Measurements from ENCODE around the gene RPGR. TPM values are rescaled to one million over a fixed set of nuclear protein-coding genes. Genes with fewer than 3 reads are reported as not detected.

Gene RPGR
- total RNA-seq, 2 experiments from 2014 or later = 12.4 to 18.2 TPM

- peaks cover 8% of the 10 kb centered on the region for H3K4me1 ChIP-seq (ENCODE audit: insufficient read depth, low read length, poor library complexity, severe bottlenecking)
- ChIA-PET CTCF (ENCODE audit: unreplicated experiment) (no interaction called here), POLR2A (no interaction called here)
- no peaks in the 10 kb centered on the region for H3K9me3 ChIP-seq (ENCODE audit: low read length)
- H3K9me2 ChIP-seq (ENCODE audit: insufficient read depth, low read length) = no peaks in the 10 kb centered on the region
- H3K27ac ChIP-seq (ENCODE audit: low read depth, low read length, poor library complexity, severe bottlenecking) = no peak overlapping the region
- no peak for TF ChIP-seq EZH2phosphoT487 (IDR thresholded peaks at IDR 0.05; ENCODE audit: borderline replicate concordance, low read depth, low read length)
- TF ChIP-seq, protein P1, sequence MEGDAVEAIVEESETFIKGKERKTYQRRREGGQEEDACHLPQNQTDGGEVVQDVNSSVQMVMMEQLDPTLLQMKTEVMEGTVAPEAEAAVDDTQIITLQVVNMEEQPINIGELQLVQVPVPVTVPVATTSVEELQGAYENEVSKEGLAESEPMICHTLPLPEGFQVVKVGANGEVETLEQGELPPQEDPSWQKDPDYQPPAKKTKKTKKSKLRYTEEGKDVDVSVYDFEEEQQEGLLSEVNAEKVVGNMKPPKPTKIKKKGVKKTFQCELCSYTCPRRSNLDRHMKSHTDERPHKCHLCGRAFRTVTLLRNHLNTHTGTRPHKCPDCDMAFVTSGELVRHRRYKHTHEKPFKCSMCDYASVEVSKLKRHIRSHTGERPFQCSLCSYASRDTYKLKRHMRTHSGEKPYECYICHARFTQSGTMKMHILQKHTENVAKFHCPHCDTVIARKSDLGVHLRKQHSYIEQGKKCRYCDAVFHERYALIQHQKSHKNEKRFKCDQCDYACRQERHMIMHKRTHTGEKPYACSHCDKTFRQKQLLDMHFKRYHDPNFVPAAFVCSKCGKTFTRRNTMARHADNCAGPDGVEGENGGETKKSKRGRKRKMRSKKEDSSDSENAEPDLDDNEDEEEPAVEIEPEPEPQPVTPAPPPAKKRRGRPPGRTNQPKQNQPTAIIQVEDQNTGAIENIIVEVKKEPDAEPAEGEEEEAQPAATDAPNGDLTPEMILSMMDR (conservative IDR thresholded peaks at IDR 0.05; ENCODE audit: low read length) = no peak
- intact Hi-C loops (cut with micrococcal nuclease; ENCODE audit: unreplicated experiment) = no loop called here
- no peaks in the 10 kb centered on the region for H3K36me3 ChIP-seq (ENCODE audit: insufficient read depth, low read length)
- no peak overlapping the region for H3K4me3 ChIP-seq (ENCODE audit: low read depth, low read length, poor library complexity, severe bottlenecking)
- H4K20me1 ChIP-seq (ENCODE audit: insufficient read depth, low read length) = no peaks in the 10 kb centered on the region
- H3K79me2 ChIP-seq (ENCODE audit: insufficient read depth, low read depth, low read length) = no peaks in the 10 kb centered on the region
- no TSS peak for BruUV-seq (replicated peaks)
- H3K4me2 ChIP-seq (ENCODE audit: low read length) = no peak overlapping the region
- DNase-seq (ENCODE audit: low spot score) = no peak
- H2AFZ ChIP-seq (ENCODE audit: low read length) = no peak overlapping the region
These were observed 105.8 kb downstream of the RPGR start for GRCh38 chrX:38221391-38221929.

- Histone ChIP-seq H3K9me2 (ENCODE audit: insufficient read depth, low read length) (no peaks in the 10 kb centered on the region), H3K27ac (ENCODE audit: low read depth, low read length, poor library complexity, severe bottlenecking) (no peak within 1 kb of the TSS), H2AFZ (ENCODE audit: low read length) (no peak within 1 kb of the TSS), H3K9me3 (ENCODE audit: low read length) (no peaks in the 10 kb centered on the region), H3K4me1 (ENCODE audit: insufficient read depth, low read length, poor library complexity, severe bottlenecking) (peaks cover 9% of the 10 kb centered on the region), H3K79me2 (ENCODE audit: insufficient read depth, low read depth, low read length) (no peaks in the 10 kb centered on the region), H4K20me1 (ENCODE audit: insufficient read depth, low read length) (no peaks in the 10 kb centered on the region), H3K4me2 (ENCODE audit: low read length) (no peak within 1 kb of the TSS), H3K36me3 (ENCODE audit: insufficient read depth, low read length) (no peaks in the 10 kb centered on the region), H3K4me3 (ENCODE audit: low read depth, low read length, poor library complexity, severe bottlenecking) (no peak within 1 kb of the TSS)
- intact Hi-C loops (cut with micrococcal nuclease; ENCODE audit: unreplicated experiment) = no loop called here
- BruUV-seq (replicated peaks) = no TSS peak
- CTCF ChIA-PET (ENCODE audit: unreplicated experiment) = no interaction called here
- no peak for DNase-seq (ENCODE audit: low spot score)
- POLR2A ChIA-PET = no interaction called here
- TF ChIP-seq EZH2phosphoT487 (IDR thresholded peaks at IDR 0.05; ENCODE audit: borderline replicate concordance, low read depth, low read length) = no peak
- TF ChIP-seq, protein P1 (conservative IDR thresholded peaks at IDR 0.05; ENCODE audit: low read length) = no peak
These were observed 106.6 kb downstream of the RPGR start, which contains the start of gene SRPX for GRCh38 chrX:38220415-38221390. TSS of gene SRPX (minus strand) at chrX:38220871. CDS start at chrX:38220792, 79 bp downstream.

DNA sequence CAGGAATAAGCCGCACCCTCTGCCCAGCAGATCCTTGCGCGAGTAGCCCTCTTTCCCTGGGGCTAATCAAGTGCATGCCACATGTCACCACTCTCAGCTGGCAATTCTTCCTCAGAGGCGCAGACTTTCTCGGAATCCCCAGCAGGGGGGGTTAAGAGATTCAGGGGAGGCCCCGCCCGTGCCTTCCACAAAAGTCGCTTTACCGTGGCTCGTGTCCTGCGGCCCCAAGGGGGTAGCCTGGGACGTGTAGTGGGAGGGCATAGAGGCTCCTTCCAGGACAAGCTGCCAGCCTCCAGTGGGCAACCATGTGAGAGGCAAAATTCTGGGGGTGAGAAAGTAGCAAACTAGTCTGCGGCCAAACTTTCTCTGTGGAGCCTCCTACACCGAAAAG lies 107.3 kb downstream of the RPGR start:
- Histone ChIP-seq H3K4me3 (ENCODE audit: low read depth, low read length, poor library complexity, severe bottlenecking) (no peak overlapping the region), H3K27ac (ENCODE audit: low read depth, low read length, poor library complexity, severe bottlenecking) (no peak overlapping the region), H3K4me1 (ENCODE audit: insufficient read depth, low read length, poor library complexity, severe bottlenecking) (peaks cover 9% of the 10 kb centered on the region), H3K9me2 (ENCODE audit: insufficient read depth, low read length) (no peaks in the 10 kb centered on the region), H2AFZ (ENCODE audit: low read length) (no peak overlapping the region), H3K79me2 (ENCODE audit: insufficient read depth, low read depth, low read length) (no peaks in the 10 kb centered on the region), H3K9me3 (ENCODE audit: low read length) (no peaks in the 10 kb centered on the region), H3K4me2 (ENCODE audit: low read length) (no peak overlapping the region), H3K36me3 (ENCODE audit: insufficient read depth, low read length) (no peaks in the 10 kb centered on the region), H4K20me1 (ENCODE audit: insufficient read depth, low read length) (no peaks in the 10 kb centered on the region)
- BruUV-seq (replicated peaks) = no TSS peak
- no peak for DNase-seq (ENCODE audit: low spot score)
- POLR2A ChIA-PET = no interaction called here
- intact Hi-C loops (cut with micrococcal nuclease; ENCODE audit: unreplicated experiment) = no loop called here
- CTCF ChIA-PET (ENCODE audit: unreplicated experiment) = no interaction called here
- TF ChIP-seq, protein P1 (conservative IDR thresholded peaks at IDR 0.05; ENCODE audit: low read length) = no peak
- no peak for TF ChIP-seq EZH2phosphoT487 (IDR thresholded peaks at IDR 0.05; ENCODE audit: borderline replicate concordance, low read depth, low read length)
